ENCODE data around the gene ZG16. TPM values are rescaled to one million over a fixed set of nuclear protein-coding genes. Genes with fewer than 3 reads are reported as not detected.
"Not testable (repeated sequence)": the region's sequence is repeated elsewhere in the genome, so short reads cannot be mapped to it uniquely, and the experiment has no call there.

Gene ZG16
- total and polyA plus RNA-seq, 2 of the 8 experiments (the other 6 are each of a cell fraction or from before 2014, with no cell fraction given): not detected

- not testable (repeated sequence) for H3K4ac ChIP-seq (replicated peaks; ENCODE audit: insufficient read length, low read depth, low read length); H3K9me3 ChIP-seq (ENCODE audit: insufficient read depth in 2 of 2, low read depth in 1 of 2, low read length in 1 of 2); H2BK5ac ChIP-seq (ENCODE audit: low read depth, low read length); H2BK20ac ChIP-seq (ENCODE audit: low read length); H3K79me2 ChIP-seq (ENCODE audit: control insufficient read depth in 1 of 2, insufficient read depth in 2 of 2, low read length in 2 of 2); H3K23me2 ChIP-seq (ENCODE audit: low read depth, low read length); H3K14ac ChIP-seq (ENCODE audit: insufficient read length); H3K23ac ChIP-seq (ENCODE audit: insufficient read length); H4K8ac ChIP-seq (ENCODE audit: extremely low read depth, insufficient read depth, low read length); H2BK120ac ChIP-seq (replicated peaks; ENCODE audit: low read depth, low read length); H4K91ac ChIP-seq (replicated peaks; ENCODE audit: insufficient read length, low read length); H2BK12ac ChIP-seq (ENCODE audit: low read depth, low read length); H3K9ac ChIP-seq (replicated peaks in 1 of 4; ENCODE audit: extremely low read depth in 1 of 4, low read depth in 3 of 4, low read length in 3 of 4); FAIRE-seq; H2AFZ ChIP-seq (ENCODE audit: low read length); H3K4me1 ChIP-seq (replicated peaks in 1 of 4; ENCODE audit: control insufficient read depth in 3 of 4, insufficient read depth in 4 of 4, low read length in 3 of 4); DNase-seq (ENCODE audit: low read depth in 1 of 2, low spot score in 2 of 2); H3K56ac ChIP-seq (replicated peaks; ENCODE audit: insufficient read length, low read depth, low read length); H3K18ac ChIP-seq (ENCODE audit: extremely low read depth, low read length); H3K27me3 ChIP-seq (replicated peaks in 1 of 4; ENCODE audit: control insufficient read depth in 3 of 4, extremely low read depth in 1 of 4, insufficient read depth in 3 of 4, low read length in 3 of 4); H3K79me1 ChIP-seq (ENCODE audit: low read depth, low read length); H2AK5ac ChIP-seq (ENCODE audit: low read depth, low read length); H2BK15ac ChIP-seq (ENCODE audit: low read length); H3K4me2 ChIP-seq (ENCODE audit: insufficient read depth in 1 of 2, low read depth in 2 of 2, low read length in 2 of 2); H3K27ac ChIP-seq (ENCODE audit: low read depth, low read length); H3K4me3 ChIP-seq (ENCODE audit: extremely low read depth in 1 of 4, insufficient read depth in 2 of 4, low read depth in 3 of 4, low read length in 4 of 4); H4K5ac ChIP-seq (ENCODE audit: insufficient read length, low read depth, low read length)
- peak in 1 of 2 experiments; percentile 41; a peak in 1 of 3 replicates for TF ChIP-seq POLR2A (IDR thresholded peaks at IDR 0.05; ENCODE audit: control extremely low read depth in 1 of 2, low read depth in 2 of 2, low read length in 2 of 2)
- ChIA-PET POLR2A (ENCODE audit: partially characterized antibody) (interaction anchor here (1.1 to 26.3 kb wide), 11 partner anchors 8 to 54 kb away, joined by 4 to 490 read pairs (median 7); partner anchors contain the start of gene KIF22), CTCF (ENCODE audit: partially characterized antibody) (interaction anchor here (1.2 to 1.6 kb wide), 2 partner anchors 12 to 49 kb away, joined by 3 to 10 read pairs; no protein-coding TSS in a partner anchor)
- whole genome bisulfite sequencing, 2 experiments (ENCODE audit: extremely low coverage in 1 of 2, insufficient coverage in 1 of 2, insufficient read length in 1 of 2, insufficient replicate concordance in 2 of 2, low coverage in 1 of 2, low lambda C conversion rate in 2 of 2, missing lambda C conversion rate in 1 of 2): 91% methylated on average over 6 of the region's 6 CpGs; no CpG with 5 or more reads in 1 of the 2 experiments
- Histone ChIP-seq H4K20me1 (replicated peaks in 1 of 2; ENCODE audit: control insufficient read depth in 1 of 2, insufficient read depth in 2 of 2, low read length in 2 of 2) (peaks cover 10 to 23% of the 10 kb centered on the region in 2 experiments), H3K36me3 (ENCODE audit: control insufficient read depth in 2 of 4, insufficient read depth in 4 of 4, low read length in 3 of 4) (peaks cover 2 to 22% (median 4%) of the 10 kb centered on the region in 4 experiments; a peak in 6 of 8 replicates)
Measured at GRCh38 chr16:29739927-29740629, 38.0 kb upstream of the ZG16 start.
